GM18499 (cell line): ENCODE results near the gene PFKFB1.
A peak's percentile ranks its signal among the peaks of the same experiment; 100 is the strongest.

ENCODE experiments used
- ATAC-seq: cut with Tn5 transposase; IDR thresholded peaks from one replicate; pipeline ENCODE4 v1.9.1; 2021; ENCODE audit warnings: moderate number of reproducible peaks; ENCODE audit not compliant: insufficient read depth, unreplicated experiment

PFKFB1 gene

GRCh38 chrX:54994099-54994498 is at the start of gene PFKFB1:
Gene PFKFB1 (minus strand): TSS chrX:54994188. CDS start chrX:54994007, 181 bp downstream.
- ATAC-seq: no peak

- no peak for ATAC-seq
These were observed 47.5 kb upstream of the PFKFB1 start for GRCh38 chrX:55041514-55041913.

GRCh38 chrX:55039471-55039870 is 45.5 kb upstream of the PFKFB1 start:
- no peak for ATAC-seq

GRCh38 chrX:55033429-55033828 is 39.4 kb upstream of the PFKFB1 start:
- ATAC-seq: no peak

- no peak for ATAC-seq
These were observed 36.5 kb upstream of the PFKFB1 start, which contains the start of gene ALAS2 for GRCh38 chrX:55030271-55031205. Gene ALAS2 (minus strand): TSS chrX:55030977. CDS start chrX:55026000, 4,977 bp downstream.

GRCh38 chrX:55029291-55029690 is 35.3 kb upstream of the PFKFB1 start:
- ATAC-seq: no peak

GRCh38 chrX:55028611-55029010 is 34.6 kb upstream of the PFKFB1 start:
- no peak for ATAC-seq

GRCh38 chrX:55028040-55028439 is 34.1 kb upstream of the PFKFB1 start:
- no peak for ATAC-seq

- no peak for ATAC-seq
These were observed 32.9 kb upstream of the PFKFB1 start for GRCh38 chrX:55026840-55027239.

GRCh38 chrX:55026143-55026542 is 32.2 kb upstream of the PFKFB1 start:
- no peak for ATAC-seq

GRCh38 chrX:55014897-55015299 is 20.9 kb upstream of the PFKFB1 start:
- no peak for ATAC-seq

GRCh38 chrX:55011294-55011693 is 17.3 kb upstream of the PFKFB1 start:
- no peak for ATAC-seq

- ATAC-seq: no peak
These were observed 14.8 kb upstream of the PFKFB1 start for GRCh38 chrX:55008571-55009358.

- no peak for ATAC-seq
These were observed 13.7 kb upstream of the PFKFB1 start for GRCh38 chrX:55007656-55008055.

- ATAC-seq: no peak
These were observed 13.0 kb upstream of the PFKFB1 start for GRCh38 chrX:55006827-55007621.

GRCh38 chrX:55005256-55005655 is 11.3 kb upstream of the PFKFB1 start:
- no peak for ATAC-seq

GRCh38 chrX:55004231-55004630 is 10.2 kb upstream of the PFKFB1 start:
- ATAC-seq: no peak

GRCh38 chrX:54999717-55000598 is 6.0 kb upstream of the PFKFB1 start, which contains the start of gene APEX2:
Gene APEX2 (plus strand): TSS chrX:55000363. CDS start chrX:55000423, 60 bp downstream.
- peak; percentile 74 for ATAC-seq

- ATAC-seq: no peak
These were observed 1.6 kb upstream of the PFKFB1 start for GRCh38 chrX:54995621-54996020.
